ENCODE measurements around the gene ZNF358.

The ZNF358 gene

GRCh38 chr19:7562646-7563393 is 46.9 kb downstream of the ZNF358 start:
- peak; percentile 40 for DNase-seq

- DNase-seq = no peak
Measured at GRCh38 chr19:7564866-7565265, 49.0 kb downstream of the ZNF358 start.

- DNase-seq = no peak
Measured at GRCh38 chr19:7565332-7565731, 49.4 kb downstream of the ZNF358 start.
